H54 (cell line): ENCODE measurements around the gene NOVA1.

Source experiments
- DNase-seq: peaks from one replicate; pipeline ENCODE4 v3.0.0; 2011; ENCODE audit warnings: low spot score, mixed read lengths; ENCODE audit not compliant: insufficient read length
- FAIRE-seq: peaks from 3 replicates; lab custom pipeline; 2011; peaks lifted over from hg19 to GRCh38; lab: Jason Lieb, UNC
- POLR2A ChIP-seq: IDR thresholded peaks from 2 replicates; pipeline ENCODE4 v1.6.1; 2011; ENCODE audit warnings: low read depth, mild to moderate bottlenecking, low read length

NOVA1 gene

DNA sequence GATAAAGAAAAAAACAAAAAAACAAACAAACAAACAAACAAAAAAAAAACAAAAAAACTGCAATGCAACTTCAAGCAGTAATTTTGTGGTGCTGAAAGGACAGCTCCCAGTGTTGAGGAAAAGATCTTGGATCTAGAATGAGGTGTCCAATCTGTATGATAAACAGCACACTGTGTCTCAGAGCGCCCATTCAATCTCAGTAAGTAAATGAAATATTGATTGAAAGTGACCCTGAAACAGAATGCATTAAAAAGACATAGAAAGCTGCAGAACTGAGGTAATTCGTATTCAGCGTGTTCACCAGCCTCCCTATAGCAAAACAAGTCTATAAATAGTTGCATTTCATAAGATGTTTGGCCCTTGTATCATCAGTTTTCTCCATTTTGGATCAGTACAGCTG lies 153.0 kb downstream of the NOVA1 start:
- DNase-seq (no peak), FAIRE-seq (no peak)
- no peak for TF ChIP-seq POLR2A

DNA sequence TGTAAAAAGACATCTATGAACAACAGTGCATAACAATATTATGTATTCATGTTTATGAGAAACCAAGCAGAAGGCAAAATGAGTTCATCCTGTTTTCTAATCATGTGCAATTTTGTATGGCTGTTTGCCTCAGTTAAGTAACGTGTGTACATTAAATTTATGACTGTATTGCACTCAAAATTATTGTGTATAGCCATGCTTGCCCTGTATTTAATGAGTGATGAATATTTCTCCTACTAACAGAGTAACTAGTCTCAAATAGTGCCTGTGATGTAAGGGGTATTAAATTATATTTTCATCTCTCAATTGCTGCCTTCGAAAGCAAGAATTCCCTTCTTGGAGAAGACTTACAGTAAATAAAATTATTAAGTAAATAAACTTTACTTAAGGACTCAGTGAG lies 154.2 kb downstream of the NOVA1 start:
- FAIRE-seq (no peak), DNase-seq (no peak)
- no peak for TF ChIP-seq POLR2A

DNA sequence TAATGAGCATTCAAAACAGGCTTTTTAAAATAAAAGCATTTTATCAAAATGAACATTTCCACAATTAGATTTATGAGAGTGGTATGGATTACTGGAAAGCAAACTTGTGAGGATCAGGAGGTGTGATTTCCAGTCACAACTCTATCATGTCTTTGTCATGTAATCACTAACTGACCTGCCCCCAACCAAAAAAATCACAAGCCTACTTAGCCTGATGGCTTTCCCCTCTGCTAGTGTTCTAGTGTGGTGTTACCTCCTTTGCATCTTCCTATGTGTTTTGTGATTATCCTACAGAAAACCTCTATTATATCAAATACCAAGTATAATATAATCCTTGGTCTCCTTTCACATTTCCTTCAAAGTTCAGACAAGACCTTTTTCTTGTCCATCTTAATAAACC lies 168.6 kb downstream of the NOVA1 start:
- no peak for TF ChIP-seq POLR2A
- DNase-seq, result no peak
- FAIRE-seq, result no peak

DNA sequence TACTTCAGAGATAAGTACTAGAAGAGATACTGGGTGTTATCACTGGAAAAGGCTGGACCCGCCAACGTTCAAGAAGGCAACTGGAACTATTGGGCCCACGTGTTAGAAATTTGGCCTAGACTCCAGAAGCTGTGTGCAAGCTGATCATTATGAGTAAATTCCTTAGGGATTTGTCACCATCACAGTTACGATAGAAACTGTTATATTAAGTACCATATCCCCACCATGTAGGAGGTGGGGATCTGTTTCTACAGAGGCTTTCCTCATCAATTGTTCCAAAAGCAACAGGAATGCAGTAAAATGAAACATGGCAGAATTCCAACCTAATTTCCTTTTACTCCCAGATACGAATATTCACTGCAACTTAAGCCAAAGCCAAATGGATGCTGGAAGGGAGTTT lies 170.7 kb downstream of the NOVA1 start:
- DNase-seq, result no peak
- TF ChIP-seq POLR2A, result no peak
- FAIRE-seq, result no peak

DNA sequence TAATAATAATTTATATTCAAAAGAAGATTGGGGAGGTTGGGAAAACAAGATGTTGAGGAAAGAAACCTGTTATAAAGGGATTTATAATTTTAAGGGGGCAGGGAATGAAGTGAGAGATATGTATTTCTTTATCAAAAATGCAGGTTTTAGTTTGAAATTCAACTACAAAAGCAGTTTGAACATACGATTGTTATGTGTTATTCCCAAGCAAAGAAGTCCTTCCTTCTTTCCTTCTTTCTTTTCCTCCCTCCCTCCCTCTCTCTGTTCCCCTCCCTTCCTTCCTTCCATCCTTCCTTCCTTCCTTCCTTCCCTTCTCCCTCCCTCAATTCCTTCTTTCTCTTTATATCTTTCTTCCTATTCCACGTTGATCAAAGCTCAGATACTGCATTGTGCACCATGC lies 173.3 kb downstream of the NOVA1 start:
- TF ChIP-seq POLR2A, result no peak

DNA sequence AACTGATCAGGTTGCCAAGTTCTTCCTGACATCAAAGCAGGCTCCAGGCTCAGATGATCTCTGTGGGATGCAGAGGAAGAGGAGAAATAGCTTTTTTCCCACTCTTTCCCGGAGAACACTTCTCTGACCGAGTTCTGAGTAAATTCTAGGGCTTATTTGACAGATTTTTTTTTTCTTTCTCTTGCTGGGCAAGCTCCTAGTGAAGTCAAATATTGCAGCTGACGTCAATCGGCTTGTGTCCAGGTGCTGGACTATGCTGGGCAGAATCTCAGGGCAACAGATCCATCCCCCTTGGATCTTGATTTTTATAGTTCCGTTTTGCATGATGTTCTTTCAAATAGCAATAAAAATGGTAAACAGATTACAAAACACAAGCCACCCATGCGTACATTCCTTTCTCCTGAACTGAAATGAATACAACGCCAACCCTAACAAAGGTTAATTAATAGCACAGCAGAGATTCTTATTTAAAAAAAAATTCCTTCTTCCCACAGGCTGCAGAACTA lies 182.2 kb downstream of the NOVA1 start:
- FAIRE-seq, result no peak
- no peak for DNase-seq
- TF ChIP-seq POLR2A, result no peak

More for the DNA sequence above, 173.3 kb downstream of the NOVA1 start:
- DNase-seq (no peak), FAIRE-seq (no peak)

DNA sequence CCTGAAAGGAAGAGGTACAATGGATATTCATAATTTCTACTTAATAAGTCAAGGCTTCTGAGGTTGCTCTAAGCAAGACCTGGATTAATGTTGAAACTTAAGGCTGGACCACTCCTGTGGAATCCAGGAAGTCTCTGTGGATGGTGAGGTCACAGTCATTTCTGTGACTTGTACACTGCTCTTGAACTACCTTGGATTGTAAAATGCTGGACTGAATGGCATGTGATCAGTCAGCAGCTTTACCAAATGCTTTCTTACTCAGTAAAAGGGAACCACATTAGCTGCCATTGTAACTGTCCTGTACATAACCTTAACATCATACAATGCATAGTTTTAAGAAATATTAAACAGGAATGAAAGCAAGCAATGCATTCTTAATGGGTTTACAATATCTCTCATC lies 182.9 kb downstream of the NOVA1 start:
- FAIRE-seq (no peak), DNase-seq (no peak)
- TF ChIP-seq POLR2A, result no peak

DNA sequence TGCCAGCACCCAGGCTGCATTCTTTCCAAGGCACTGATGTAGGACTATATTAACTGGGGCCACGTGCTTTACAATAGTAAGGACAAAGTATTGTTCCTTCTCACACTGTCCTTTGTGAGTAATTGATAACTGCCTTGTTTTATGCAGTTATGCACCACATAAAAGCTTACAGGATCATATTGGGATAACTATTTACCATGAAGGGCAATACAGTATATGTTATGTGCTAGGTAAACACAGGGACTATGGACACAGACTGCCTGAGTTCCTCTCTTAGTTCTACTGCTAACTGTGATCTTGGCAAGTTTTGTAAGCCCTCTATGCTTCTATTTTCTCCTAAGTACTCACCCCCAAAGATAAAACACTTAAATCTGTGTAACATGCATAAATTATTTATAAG lies 183.7 kb downstream of the NOVA1 start:
- FAIRE-seq (no peak), DNase-seq (no peak)
- no peak for TF ChIP-seq POLR2A

DNA sequence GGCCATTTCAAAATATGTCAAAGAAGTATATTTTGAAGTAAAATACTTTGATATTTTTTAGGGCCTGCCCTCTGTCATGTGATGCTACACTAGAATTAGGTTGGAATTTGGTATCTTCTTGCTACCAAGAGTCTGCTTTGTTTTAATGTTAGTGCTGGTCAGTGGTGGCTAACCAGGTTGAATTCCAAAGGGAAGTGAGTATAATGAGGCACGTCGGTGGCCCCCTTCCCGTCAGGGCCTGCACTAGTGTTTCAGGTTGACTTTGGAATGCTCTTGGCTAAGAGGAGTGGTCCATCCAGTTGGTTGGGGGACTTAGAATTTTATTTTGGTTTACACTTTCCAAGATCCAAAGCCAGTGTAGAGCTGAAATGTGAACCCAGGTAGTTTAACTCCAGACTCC lies 185.4 kb downstream of the NOVA1 start:
- DNase-seq (no peak), FAIRE-seq (no peak)
- TF ChIP-seq POLR2A, result no peak

DNA sequence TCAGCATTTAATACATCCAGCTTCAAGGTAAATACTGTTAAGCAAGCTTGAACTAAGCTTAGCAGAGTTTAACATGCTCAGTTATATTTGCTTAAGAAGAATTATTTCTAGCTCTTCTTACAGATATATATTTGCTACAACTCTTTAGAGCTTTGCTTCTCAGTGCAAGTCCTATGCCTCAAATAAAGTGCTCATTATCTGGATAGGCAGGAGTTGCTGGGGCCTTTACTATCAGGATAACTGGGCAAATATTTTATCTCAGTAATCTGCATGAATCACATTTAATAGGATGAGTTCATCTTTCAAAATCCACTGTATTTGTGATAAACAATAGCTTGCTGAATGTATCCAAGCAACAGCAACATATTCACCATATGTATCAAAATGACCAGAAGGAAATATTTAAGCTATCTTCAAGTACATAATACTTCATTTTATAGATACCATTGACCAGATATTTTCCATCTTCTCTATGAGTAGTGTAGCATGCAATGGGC lies 187.6 kb downstream of the NOVA1 start:
- DNase-seq, result no peak
- FAIRE-seq, result no peak
- no peak for TF ChIP-seq POLR2A

DNA sequence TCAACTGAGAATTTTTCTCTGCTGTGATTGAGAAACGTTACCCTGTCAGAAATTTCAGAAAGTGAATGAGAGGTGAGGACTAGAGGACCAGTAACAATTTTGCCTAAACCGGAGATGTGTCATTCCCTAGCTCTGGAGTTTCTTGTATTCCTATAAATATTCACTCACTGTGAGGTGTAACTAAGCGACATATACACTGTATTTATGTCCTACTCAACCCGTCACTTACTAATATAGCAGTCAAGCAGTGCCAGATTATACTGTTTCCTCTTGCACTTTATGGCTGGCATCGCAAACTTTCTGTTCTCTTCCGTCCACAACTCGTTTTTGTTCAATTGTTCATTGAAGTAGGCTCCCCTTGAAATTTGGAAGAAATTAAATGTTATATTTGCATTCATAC lies 192.9 kb downstream of the NOVA1 start:
- FAIRE-seq (no peak), DNase-seq (no peak)
- no peak for TF ChIP-seq POLR2A

DNA sequence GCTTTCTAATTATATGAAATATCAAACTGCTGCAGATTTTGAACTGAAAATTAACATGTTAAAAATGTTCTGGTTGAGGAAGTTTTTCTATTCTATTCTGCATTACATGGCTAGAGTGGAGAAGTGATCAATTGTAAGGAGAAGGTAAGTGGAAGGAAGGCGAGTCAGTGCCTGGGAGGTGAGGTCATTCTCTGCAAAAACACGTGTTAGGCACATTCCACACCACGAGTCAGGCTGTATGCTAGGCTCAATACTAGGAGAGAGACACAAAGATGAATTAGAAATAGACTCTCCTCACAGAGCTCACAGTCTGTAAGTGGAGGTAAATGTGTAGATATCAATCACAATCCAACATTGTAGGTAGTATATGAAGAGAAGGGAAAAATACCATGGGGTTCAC lies 194.1 kb downstream of the NOVA1 start:
- no peak for TF ChIP-seq POLR2A
- no peak for DNase-seq
- no peak for FAIRE-seq

DNA sequence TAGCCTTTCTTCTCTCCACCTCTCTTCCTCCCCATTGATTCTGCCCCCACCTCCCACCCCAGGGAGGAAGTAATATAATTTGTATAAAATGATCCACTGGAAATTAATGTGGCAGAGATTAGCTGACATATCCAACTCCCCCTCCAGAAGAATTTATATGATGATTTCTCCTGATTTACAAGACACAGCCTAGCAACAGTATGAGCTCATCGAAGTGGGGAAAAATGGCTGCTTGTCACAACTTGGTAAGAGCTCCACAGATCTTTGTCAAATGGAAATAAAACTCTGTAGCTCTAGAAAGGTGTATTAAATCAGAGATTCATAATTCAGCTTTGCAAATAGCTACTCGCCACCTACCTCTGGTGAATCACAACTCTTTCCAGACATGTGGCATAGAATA lies 195.7 kb downstream of the NOVA1 start:
- DNase-seq (no peak), FAIRE-seq (no peak)
- TF ChIP-seq POLR2A, result no peak

DNA sequence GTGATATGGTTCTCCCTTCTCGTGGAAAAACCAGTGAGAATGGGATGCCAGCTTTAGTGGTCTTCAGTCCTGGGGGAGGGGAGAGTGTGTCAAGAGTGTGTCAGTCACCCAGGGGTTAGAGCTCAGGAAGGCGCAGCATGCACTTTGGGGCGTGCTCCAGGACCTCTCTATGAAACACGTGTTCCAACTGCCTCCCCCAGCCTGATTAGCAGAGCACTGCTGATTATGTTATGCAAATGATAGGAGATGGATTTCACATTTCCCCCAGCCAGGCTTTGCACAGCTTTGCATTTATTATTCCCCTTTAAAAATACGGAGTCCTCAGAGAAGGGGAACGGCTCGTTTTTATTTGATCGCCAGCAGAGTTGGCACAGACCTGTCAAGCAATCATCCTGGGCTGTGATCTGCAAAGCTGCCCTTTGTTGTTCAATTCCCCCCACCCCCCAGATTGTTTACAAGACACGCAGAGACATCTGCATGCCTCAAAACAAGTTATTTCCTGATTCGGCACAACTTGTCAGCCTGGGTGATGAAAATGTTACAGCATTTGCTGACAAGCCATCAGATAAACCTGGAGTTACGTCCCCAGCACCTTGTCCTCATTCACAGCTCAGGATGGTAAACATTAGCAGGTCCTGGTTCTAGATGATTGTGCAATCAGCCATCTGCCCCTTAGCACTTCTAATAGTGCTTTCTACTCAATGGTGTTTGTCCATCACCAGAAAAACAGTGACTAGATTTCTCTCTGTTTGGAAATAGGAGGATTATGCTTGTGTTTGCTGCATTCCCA lies 196.5 kb downstream of the NOVA1 start:
- FAIRE-seq (no peak), DNase-seq (no peak)
- TF ChIP-seq POLR2A, result no peak

DNA sequence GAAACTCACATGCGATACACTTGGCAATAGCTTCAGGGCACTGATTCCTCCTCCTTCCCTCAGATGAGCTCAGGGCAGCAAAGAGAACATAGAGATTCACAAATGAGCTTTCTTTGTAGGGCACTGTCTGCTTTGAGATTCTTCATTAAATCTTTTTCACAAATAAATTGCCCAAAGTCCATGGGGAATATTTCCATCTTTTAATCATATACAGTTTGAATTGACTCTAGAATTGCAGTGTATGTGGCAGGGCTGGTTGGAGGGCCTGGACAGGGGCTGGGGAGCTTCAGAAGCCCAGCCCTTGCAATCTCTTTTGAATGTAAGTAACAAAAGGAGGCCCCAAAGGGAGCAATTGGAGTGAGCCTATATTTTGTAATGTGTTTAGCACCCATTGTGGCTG lies 197.5 kb downstream of the NOVA1 start:
- no peak for TF ChIP-seq POLR2A
- FAIRE-seq (no peak), DNase-seq (no peak)
